GM23338 (cell line): ENCODE measurements around the gene PHACTR1. TPM values are rescaled to one million over a fixed set of nuclear protein-coding genes. Genes with fewer than 3 reads are reported as not detected.

ENCODE experiments used
- ATAC-seq: fragments of 200-7000 bp; cut with Tn5 transposase; 3 replicates; pipeline ENCODE4 v1.9.1; 2020
- DNase-seq: peaks from one replicate; pipeline ENCODE4 v3.0.0-alpha.2; 2015; ENCODE audit warnings: low spot score
- H2AFZ ChIP-seq: fragments of 200-600 bp; sonication (generic); 2 replicates; pipeline ENCODE4 v1.8.0; 2016; ENCODE audit warnings: antibody characterized with exemption, mild to moderate bottlenecking, moderate library complexity
- H3F3A ChIP-seq: fragments of 200-600 bp; sonication (generic); replicated peaks from 2 replicates; pipeline ENCODE4 v1.8.0; 2017; ENCODE audit warnings: antibody characterized with exemption, mixed run types, low read depth
- H3K27ac ChIP-seq: fragments of 200-600 bp; sonication (generic); 2 replicates; pipeline ENCODE4 v1.6.1; 2016; ENCODE audit warnings: low read depth
- H3K27me3 ChIP-seq: fragments of 200-600 bp; sonication (generic); 2 replicates; pipeline ENCODE4 v1.8.0; 2016; ENCODE audit warnings: mild to moderate bottlenecking, mixed run types, moderate library complexity; ENCODE audit not compliant: insufficient read depth
- H3K36me3 ChIP-seq: fragments of 200-600 bp; sonication (generic); 2 replicates; pipeline ENCODE4 v1.8.0; 2016; ENCODE audit warnings: mild to moderate bottlenecking; ENCODE audit not compliant: insufficient read depth
- H3K4me1 ChIP-seq: fragments of 200-600 bp; sonication (generic); 2 replicates; pipeline ENCODE4 v1.8.0; 2016; ENCODE audit warnings: mild to moderate bottlenecking, moderate library complexity; ENCODE audit not compliant: insufficient read depth
- H3K4me2 ChIP-seq: fragments of 200-600 bp; sonication (generic); 2 replicates; pipeline ENCODE4 v1.7.1; 2017; ENCODE audit warnings: mixed run types
- H3K4me3 ChIP-seq: fragments of 200-600 bp; sonication (generic); 2 replicates; pipeline ENCODE4 v1.6.1; 2016; ENCODE audit warnings: mixed run types
- H3K79me2 ChIP-seq: fragments of 200-600 bp; sonication (generic); replicated peaks from 2 replicates; pipeline ENCODE4 v1.8.0; 2017; ENCODE audit warnings: mild to moderate bottlenecking; ENCODE audit not compliant: insufficient read depth
- H3K9me2 ChIP-seq: fragments of 200-600 bp; sonication (generic); 2 replicates; pipeline ENCODE4 v1.8.0; 2017; ENCODE audit not compliant: insufficient read depth
- H4K20me1 ChIP-seq: fragments of 200-600 bp; sonication (generic); replicated peaks from 2 replicates; pipeline ENCODE4 v1.8.0; 2017; ENCODE audit warnings: mild to moderate bottlenecking; ENCODE audit not compliant: insufficient read depth
- H3K27ac Mint-ChIP-seq: 2 replicates; pipeline ENCODE4 v1.8.0; 2020; ENCODE audit warnings: inconsistent platforms, mild to moderate bottlenecking, moderate library complexity, mixed read lengths
- H3K27me3 Mint-ChIP-seq: 3 replicates; pipeline ENCODE4 v1.8.0; 2022; ENCODE audit warnings: low read depth, mild to moderate bottlenecking, moderate library complexity, mixed read lengths, inconsistent platforms; ENCODE audit not compliant: insufficient read depth, poor library complexity
- H3K36me3 Mint-ChIP-seq: 3 replicates; pipeline ENCODE4 v1.8.0; 2021; ENCODE audit warnings: low read depth, mild to moderate bottlenecking, inconsistent platforms, moderate library complexity, mixed read lengths
- H3K4me1 Mint-ChIP-seq: 3 replicates; pipeline ENCODE4 v1.8.0; 2020; ENCODE audit warnings: mild to moderate bottlenecking, inconsistent platforms, mixed read lengths
- H3K4me3 Mint-ChIP-seq: 3 replicates; pipeline ENCODE4 v1.8.0; 2021; ENCODE audit warnings: moderate library complexity, mild to moderate bottlenecking, inconsistent platforms, mixed read lengths
- H3K9me3 Mint-ChIP-seq: 3 replicates; pipeline ENCODE4 v1.8.0; 2020; ENCODE audit warnings: moderate library complexity, mild to moderate bottlenecking, inconsistent platforms, mixed read lengths
- CREB1 ChIP-seq: fragments of 250-450 bp; sonication (Bioruptor Pico); IDR thresholded peaks from 2 replicates; pipeline ENCODE4 v1.5.0; 2020; ENCODE audit warnings: low read depth, mild to moderate bottlenecking, moderate library complexity
- EZH2 ChIP-seq: fragments of 200-600 bp; sonication (generic); IDR thresholded peaks from one replicate; pipeline ENCODE4 v1.8.0; 2017; ENCODE audit warnings: antibody characterized with exemption, mild to moderate bottlenecking, low read depth; ENCODE audit not compliant: unreplicated experiment
- EZH2phosphoT487 ChIP-seq: fragments of 200-600 bp; sonication (generic); IDR thresholded peaks from one replicate; pipeline ENCODE4 v1.8.1; 2018; ENCODE audit warnings: antibody characterized with exemption; ENCODE audit not compliant: unreplicated experiment
- JUNB ChIP-seq: IDR thresholded peaks from one replicate; pipeline ENCODE4 v1.6.1; 2016; ENCODE audit warnings: antibody characterized with exemption; ENCODE audit not compliant: unreplicated experiment
- NANOG ChIP-seq: IDR thresholded peaks from 2 replicates; pipeline ENCODE4 v1.6.1; 2016; ENCODE audit warnings: antibody characterized with exemption, borderline replicate concordance
- POLR2AphosphoS5 ChIP-seq: IDR thresholded peaks from 2 replicates; pipeline ENCODE4 v1.6.1; 2016; ENCODE audit warnings: antibody characterized with exemption, low read depth
- STAT1 ChIP-seq: IDR thresholded peaks from one replicate; pipeline ENCODE4 v1.6.1; 2016; ENCODE audit warnings: antibody characterized with exemption; ENCODE audit not compliant: unreplicated experiment
- ZNF114 ChIP-seq: fragments of 250-450 bp; sonication (Bioruptor Pico); IDR thresholded peaks from 2 replicates; pipeline ENCODE4 v1.5.0; 2020; ENCODE audit warnings: mild to moderate bottlenecking, moderate library complexity
- ZNF331 ChIP-seq: fragments of 250-450 bp; sonication (Bioruptor Pico); IDR thresholded peaks from 2 replicates; pipeline ENCODE4 v1.5.0; 2020; ENCODE audit warnings: low read depth, mild to moderate bottlenecking, moderate library complexity
- polyA plus RNA-seq: library from polyadenylated mRNA; unstranded; fragments of >200 nt; fragmentation: Nextera tagmentation; extraction: Ambion mirVana; gene quantifications from 2 replicates; pipeline ENCODE4 v1.2.1, GENCODE V29; 2016
- total RNA-seq: library from RNA; depleted of rRNA; stranded (reverse); fragments of >200 nt; shearing (Covaris generic); gene quantifications from 2 replicates; pipeline ENCODE4 v1.2.3, GENCODE V29; 2014
- TF ChIP-seq, protein P1 (sequence below): fragments of 250-450 bp; sonication (Bioruptor Pico); IDR thresholded peaks from 2 replicates; pipeline ENCODE4 v1.5.0; 2020; ENCODE audit warnings: mild to moderate bottlenecking, moderate library complexity
- TF ChIP-seq, protein P2 (sequence below), 2 experiments: fragments of 200-600 bp in 1 of 2; sonication (generic) in 1 of 2; conservative IDR thresholded peaks; 2 replicates each; pipeline versions ENCODE4 v1.5.1 to v1.6.1; 2016 to 2017; ENCODE audit warnings: antibody characterized with exemption in 2 of 2, low read depth in 2 of 2, mild to moderate bottlenecking in 2 of 2, moderate library complexity in 1 of 2
- TF ChIP-seq, protein P3 (sequence below): IDR thresholded peaks from 2 replicates; pipeline ENCODE4 v1.6.1; 2016; ENCODE audit warnings: antibody characterized with exemption
- TF ChIP-seq, protein P4 (sequence below): IDR thresholded peaks from one replicate; pipeline ENCODE4 v1.6.1; 2018; ENCODE audit warnings: antibody characterized with exemption; ENCODE audit not compliant: unreplicated experiment

PHACTR1 gene
- total and polyA plus RNA-seq, 2 experiments from 2014 or later: 5.9 to 19.3 TPM

DNA sequence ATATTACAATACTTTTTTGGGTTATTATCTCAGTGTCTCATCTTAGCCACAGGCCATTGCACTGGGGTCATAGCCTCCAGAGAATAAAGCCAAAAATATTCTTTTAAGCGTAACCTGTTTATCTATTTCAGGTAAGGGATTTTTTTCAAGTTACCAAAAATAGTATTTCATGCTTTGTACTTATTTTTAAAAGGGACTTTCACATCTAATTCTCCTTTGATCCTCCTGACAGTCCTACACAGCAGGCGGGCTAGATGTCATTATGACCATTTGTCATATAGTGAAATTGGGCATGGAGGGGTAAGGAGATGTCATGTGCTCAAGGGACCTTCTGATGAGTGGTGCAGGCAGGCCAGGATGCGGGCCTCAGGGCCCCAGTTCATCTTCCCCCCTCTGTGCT lies 542.8 kb downstream of the PHACTR1 start:
- Mint-ChIP-seq H3K27ac (no peak overlapping the region), H3K9me3 (peaks cover 29% of the 10 kb centered on the region), H3K4me3 (no peak overlapping the region), H3K4me1 (peaks cover 6% of the 10 kb centered on the region), H3K36me3 (peaks cover 30% of the 10 kb centered on the region), H3K27me3 (peaks cover 3% of the 10 kb centered on the region)
- Histone ChIP-seq H3K27ac (no peak overlapping the region), H3K9me2 (0 out of 2 replicates have a peak, but pooled peaks cover 4% of the 10 kb centered on the region), H3F3A (no peaks in the 10 kb centered on the region), H3K27me3 (no peaks in the 10 kb centered on the region), H4K20me1 (no peaks in the 10 kb centered on the region), H3K4me2 (no peak overlapping the region), H3K79me2 (no peaks in the 10 kb centered on the region), H3K36me3 (no peaks in the 10 kb centered on the region), H3K4me3 (no peak overlapping the region), H3K4me1 (no peaks in the 10 kb centered on the region), H2AFZ (no peak overlapping the region)
- DNase-seq: no peak
- ATAC-seq: no peak
- TF ChIP-seq, protein P1, sequence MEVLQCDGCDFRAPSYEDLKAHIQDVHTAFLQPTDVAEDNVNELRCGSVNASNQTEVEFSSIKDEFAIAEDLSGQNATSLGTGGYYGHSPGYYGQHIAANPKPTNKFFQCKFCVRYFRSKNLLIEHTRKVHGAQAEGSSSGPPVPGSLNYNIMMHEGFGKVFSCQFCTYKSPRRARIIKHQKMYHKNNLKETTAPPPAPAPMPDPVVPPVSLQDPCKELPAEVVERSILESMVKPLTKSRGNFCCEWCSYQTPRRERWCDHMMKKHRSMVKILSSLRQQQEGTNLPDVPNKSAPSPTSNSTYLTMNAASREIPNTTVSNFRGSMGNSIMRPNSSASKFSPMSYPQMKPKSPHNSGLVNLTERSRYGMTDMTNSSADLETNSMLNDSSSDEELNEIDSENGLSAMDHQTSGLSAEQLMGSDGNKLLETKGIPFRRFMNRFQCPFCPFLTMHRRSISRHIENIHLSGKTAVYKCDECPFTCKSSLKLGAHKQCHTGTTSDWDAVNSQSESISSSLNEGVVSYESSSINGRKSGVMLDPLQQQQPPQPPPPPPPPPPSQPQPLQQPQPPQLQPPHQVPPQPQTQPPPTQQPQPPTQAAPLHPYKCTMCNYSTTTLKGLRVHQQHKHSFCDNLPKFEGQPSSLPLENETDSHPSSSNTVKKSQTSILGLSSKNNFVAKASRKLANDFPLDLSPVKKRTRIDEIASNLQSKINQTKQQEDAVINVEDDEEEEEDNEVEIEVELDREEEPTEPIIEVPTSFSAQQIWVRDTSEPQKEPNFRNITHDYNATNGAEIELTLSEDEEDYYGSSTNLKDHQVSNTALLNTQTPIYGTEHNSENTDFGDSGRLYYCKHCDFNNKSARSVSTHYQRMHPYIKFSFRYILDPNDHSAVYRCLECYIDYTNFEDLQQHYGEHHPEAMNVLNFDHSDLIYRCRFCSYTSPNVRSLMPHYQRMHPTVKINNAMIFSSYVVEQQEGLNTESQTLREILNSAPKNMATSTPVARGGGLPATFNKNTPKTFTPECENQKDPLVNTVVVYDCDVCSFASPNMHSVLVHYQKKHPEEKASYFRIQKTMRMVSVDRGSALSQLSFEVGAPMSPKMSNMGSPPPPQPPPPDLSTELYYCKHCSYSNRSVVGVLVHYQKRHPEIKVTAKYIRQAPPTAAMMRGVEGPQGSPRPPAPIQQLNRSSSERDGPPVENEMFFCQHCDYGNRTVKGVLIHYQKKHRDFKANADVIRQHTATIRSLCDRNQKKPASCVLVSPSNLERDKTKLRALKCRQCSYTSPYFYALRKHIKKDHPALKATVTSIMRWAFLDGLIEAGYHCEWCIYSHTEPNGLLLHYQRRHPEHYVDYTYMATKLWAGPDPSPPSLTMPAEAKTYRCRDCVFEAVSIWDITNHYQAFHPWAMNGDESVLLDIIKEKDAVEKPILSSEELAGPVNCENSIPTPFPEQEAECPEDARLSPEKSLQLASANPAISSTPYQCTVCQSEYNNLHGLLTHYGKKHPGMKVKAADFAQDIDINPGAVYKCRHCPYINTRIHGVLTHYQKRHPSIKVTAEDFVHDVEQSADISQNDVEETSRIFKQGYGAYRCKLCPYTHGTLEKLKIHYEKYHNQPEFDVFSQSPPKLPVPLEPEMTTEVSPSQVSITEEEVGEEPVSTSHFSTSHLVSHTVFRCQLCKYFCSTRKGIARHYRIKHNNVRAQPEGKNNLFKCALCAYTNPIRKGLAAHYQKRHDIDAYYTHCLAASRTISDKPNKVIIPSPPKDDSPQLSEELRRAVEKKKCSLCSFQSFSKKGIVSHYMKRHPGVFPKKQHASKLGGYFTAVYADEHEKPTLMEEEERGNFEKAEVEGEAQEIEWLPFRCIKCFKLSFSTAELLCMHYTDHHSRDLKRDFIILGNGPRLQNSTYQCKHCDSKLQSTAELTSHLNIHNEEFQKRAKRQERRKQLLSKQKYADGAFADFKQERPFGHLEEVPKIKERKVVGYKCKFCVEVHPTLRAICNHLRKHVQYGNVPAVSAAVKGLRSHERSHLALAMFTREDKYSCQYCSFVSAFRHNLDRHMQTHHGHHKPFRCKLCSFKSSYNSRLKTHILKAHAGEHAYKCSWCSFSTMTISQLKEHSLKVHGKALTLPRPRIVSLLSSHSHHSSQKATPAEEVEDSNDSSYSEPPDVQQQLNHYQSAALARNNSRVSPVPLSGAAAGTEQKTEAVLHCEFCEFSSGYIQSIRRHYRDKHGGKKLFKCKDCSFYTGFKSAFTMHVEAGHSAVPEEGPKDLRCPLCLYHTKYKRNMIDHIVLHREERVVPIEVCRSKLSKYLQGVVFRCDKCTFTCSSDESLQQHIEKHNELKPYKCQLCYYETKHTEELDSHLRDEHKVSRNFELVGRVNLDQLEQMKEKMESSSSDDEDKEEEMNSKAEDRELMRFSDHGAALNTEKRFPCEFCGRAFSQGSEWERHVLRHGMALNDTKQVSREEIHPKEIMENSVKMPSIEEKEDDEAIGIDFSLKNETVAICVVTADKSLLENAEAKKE (CRISPR knock-in tag): no peak
- no peak for TF ChIP-seq ZNF114 (CRISPR knock-in tag)
- TF ChIP-seq, protein P2, sequence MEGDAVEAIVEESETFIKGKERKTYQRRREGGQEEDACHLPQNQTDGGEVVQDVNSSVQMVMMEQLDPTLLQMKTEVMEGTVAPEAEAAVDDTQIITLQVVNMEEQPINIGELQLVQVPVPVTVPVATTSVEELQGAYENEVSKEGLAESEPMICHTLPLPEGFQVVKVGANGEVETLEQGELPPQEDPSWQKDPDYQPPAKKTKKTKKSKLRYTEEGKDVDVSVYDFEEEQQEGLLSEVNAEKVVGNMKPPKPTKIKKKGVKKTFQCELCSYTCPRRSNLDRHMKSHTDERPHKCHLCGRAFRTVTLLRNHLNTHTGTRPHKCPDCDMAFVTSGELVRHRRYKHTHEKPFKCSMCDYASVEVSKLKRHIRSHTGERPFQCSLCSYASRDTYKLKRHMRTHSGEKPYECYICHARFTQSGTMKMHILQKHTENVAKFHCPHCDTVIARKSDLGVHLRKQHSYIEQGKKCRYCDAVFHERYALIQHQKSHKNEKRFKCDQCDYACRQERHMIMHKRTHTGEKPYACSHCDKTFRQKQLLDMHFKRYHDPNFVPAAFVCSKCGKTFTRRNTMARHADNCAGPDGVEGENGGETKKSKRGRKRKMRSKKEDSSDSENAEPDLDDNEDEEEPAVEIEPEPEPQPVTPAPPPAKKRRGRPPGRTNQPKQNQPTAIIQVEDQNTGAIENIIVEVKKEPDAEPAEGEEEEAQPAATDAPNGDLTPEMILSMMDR (conservative IDR thresholded peaks at IDR 0.05; ENCODE audit: low read depth in 2 of 2): no peak
- TF ChIP-seq ZNF331 (CRISPR knock-in tag): no peak
- no peak for TF ChIP-seq CREB1 (CRISPR knock-in tag)
- TF ChIP-seq, protein P3, sequence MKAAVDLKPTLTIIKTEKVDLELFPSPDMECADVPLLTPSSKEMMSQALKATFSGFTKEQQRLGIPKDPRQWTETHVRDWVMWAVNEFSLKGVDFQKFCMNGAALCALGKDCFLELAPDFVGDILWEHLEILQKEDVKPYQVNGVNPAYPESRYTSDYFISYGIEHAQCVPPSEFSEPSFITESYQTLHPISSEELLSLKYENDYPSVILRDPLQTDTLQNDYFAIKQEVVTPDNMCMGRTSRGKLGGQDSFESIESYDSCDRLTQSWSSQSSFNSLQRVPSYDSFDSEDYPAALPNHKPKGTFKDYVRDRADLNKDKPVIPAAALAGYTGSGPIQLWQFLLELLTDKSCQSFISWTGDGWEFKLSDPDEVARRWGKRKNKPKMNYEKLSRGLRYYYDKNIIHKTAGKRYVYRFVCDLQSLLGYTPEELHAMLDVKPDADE: no peak
- TF ChIP-seq EZH2: no peak
- no peak for TF ChIP-seq STAT1
- TF ChIP-seq, protein P4, sequence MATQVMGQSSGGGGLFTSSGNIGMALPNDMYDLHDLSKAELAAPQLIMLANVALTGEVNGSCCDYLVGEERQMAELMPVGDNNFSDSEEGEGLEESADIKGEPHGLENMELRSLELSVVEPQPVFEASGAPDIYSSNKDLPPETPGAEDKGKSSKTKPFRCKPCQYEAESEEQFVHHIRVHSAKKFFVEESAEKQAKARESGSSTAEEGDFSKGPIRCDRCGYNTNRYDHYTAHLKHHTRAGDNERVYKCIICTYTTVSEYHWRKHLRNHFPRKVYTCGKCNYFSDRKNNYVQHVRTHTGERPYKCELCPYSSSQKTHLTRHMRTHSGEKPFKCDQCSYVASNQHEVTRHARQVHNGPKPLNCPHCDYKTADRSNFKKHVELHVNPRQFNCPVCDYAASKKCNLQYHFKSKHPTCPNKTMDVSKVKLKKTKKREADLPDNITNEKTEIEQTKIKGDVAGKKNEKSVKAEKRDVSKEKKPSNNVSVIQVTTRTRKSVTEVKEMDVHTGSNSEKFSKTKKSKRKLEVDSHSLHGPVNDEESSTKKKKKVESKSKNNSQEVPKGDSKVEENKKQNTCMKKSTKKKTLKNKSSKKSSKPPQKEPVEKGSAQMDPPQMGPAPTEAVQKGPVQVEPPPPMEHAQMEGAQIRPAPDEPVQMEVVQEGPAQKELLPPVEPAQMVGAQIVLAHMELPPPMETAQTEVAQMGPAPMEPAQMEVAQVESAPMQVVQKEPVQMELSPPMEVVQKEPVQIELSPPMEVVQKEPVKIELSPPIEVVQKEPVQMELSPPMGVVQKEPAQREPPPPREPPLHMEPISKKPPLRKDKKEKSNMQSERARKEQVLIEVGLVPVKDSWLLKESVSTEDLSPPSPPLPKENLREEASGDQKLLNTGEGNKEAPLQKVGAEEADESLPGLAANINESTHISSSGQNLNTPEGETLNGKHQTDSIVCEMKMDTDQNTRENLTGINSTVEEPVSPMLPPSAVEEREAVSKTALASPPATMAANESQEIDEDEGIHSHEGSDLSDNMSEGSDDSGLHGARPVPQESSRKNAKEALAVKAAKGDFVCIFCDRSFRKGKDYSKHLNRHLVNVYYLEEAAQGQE: no peak
- no peak for TF ChIP-seq JUNB
- TF ChIP-seq EZH2phosphoT487: no peak
- TF ChIP-seq NANOG: no peak
- no peak for TF ChIP-seq POLR2AphosphoS5
